Stimulated activated naive CD4-positive, alpha-beta T cell (primary cell): Measurements from ENCODE around the gene EPOP.
"Not testable (repeated sequence)": the region's sequence is repeated elsewhere in the genome, so short reads cannot be mapped to it uniquely, and the experiment has no call there.

Experiments
- DNase-seq, 6 experiments: peaks; one replicate each; lab custom pipeline; 2025; lab: John Stamatoyannopoulos, UW

EPOP gene

GRCh38 chr17:38653230-38653629 is 21.5 kb downstream of the EPOP start:
- no peak for DNase-seq

GRCh38 chr17:38650653-38651173 is 24.0 kb downstream of the EPOP start:
- not testable (repeated sequence) for DNase-seq

GRCh38 chr17:38637951-38638350 is 36.8 kb downstream of the EPOP start:
- DNase-seq, result no peak

- DNase-seq, result no peak
Measured at GRCh38 chr17:38636054-38636453, 38.7 kb downstream of the EPOP start.

GRCh38 chr17:38632334-38632733 is 42.4 kb downstream of the EPOP start:
- DNase-seq, result no peak

- DNase-seq, result no peak
Measured at GRCh38 chr17:38628441-38628840, 46.3 kb downstream of the EPOP start.

GRCh38 chr17:38627957-38628356 is 46.8 kb downstream of the EPOP start:
- DNase-seq, result no peak

- DNase-seq, result not testable (repeated sequence)
Measured at GRCh38 chr17:38626606-38627226, 48.0 kb downstream of the EPOP start.

GRCh38 chr17:38625482-38625881 is 49.3 kb downstream of the EPOP start:
- no peak for DNase-seq

- DNase-seq, result not testable (repeated sequence)
Measured at GRCh38 chr17:38624782-38625355, 49.9 kb downstream of the EPOP start.
